ENCODE results near the gene CLEC16A.
"Not testable (repeated sequence)": the region's sequence is repeated elsewhere in the genome, so short reads cannot be mapped to it uniquely, and the experiment has no call there.

CLEC16A gene

GRCh38 chr16:11210260-11210659, 265.9 kb downstream of the CLEC16A start:
- no peak for DNase-seq

- no peak for DNase-seq
These were observed 267.0 kb downstream of the CLEC16A start for GRCh38 chr16:11211061-11211976.

DNA sequence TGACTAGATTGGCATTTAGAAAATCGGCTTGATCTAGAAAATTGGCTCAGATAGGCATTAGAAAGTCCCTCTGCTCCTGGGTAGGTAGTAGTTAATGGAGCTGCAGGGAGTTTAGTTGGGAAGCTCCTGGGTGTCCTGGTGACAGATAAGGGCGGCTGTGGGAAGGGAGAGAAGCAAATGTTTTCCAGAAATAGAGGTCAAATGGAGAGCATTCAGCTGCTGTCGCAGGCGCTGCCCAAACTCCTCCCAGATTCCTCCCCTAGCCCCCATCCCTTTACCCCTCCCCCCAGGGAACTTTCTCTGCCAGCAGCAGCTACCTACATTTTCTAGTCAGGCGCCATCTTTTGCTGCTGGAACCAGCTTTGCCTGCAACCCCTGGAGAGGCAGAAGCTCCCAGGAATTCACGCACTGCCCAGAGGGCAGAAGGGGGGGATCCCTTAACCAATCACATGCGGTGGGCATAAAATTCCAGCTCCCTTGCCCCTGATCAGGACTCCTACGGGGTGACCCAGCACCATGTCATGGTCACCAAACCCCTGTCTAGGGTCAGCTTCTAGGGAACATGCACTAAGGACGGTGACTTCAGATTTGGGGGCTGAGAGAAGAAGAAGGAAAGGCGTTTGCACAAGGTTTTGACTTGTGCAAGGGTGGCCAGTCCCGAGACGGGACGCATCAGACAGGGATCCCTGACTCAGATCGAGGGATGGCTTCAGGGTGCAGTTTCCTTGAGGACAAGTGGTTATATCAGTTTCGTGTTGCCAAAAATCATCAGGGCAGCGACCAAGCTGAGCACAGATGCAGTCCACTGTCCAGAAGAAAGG, 267.8 kb downstream of the CLEC16A start:
- DNase-seq: no peak

DNA sequence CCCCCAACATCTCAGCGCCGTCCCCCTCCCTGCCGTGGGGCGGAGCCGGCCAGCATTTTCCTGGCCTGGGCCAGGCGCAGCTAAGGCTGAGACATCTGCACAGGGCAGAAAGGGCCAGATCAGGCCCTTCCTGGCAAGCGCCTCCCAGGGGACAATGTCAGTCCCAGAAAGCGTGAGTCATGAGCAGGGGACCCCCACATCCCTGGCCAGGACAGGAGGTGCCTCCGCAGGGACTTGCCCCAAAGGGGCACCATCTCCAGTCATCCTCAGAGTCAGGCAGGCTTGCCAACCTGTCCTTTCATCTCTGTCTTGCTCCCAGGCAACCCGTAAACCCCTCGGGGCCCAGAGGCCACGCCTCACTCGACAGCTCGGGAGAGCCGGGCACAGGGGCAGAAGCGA, 268.4 kb downstream of the CLEC16A start:
- no peak for DNase-seq

DNA sequence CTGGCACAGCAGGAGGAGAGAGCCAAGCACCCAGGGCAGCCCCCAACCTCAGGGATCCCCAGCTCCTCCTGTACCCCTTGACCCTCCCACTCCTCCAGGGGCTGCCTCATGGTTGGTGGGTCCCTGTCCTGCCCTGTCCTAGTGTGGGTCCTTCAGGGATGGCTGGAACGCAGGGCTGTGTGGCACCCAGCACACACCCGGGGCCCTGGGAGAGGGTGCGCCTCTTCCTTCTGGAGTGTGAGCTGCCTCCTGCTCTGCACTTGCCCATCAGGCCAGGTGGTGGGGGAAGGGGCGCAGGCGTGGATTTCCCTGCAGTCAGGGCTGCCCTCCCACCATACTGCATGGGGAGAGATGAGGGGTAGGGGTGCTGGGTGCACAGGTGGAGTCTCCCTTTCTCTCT, 269.0 kb downstream of the CLEC16A start:
- DNase-seq: no peak

- DNase-seq: no peak
These were observed 269.4 kb downstream of the CLEC16A start for GRCh38 chr16:11213799-11214198.

- DNase-seq: no peak
These were observed 271.7 kb downstream of the CLEC16A start for GRCh38 chr16:11215935-11216556.

DNA sequence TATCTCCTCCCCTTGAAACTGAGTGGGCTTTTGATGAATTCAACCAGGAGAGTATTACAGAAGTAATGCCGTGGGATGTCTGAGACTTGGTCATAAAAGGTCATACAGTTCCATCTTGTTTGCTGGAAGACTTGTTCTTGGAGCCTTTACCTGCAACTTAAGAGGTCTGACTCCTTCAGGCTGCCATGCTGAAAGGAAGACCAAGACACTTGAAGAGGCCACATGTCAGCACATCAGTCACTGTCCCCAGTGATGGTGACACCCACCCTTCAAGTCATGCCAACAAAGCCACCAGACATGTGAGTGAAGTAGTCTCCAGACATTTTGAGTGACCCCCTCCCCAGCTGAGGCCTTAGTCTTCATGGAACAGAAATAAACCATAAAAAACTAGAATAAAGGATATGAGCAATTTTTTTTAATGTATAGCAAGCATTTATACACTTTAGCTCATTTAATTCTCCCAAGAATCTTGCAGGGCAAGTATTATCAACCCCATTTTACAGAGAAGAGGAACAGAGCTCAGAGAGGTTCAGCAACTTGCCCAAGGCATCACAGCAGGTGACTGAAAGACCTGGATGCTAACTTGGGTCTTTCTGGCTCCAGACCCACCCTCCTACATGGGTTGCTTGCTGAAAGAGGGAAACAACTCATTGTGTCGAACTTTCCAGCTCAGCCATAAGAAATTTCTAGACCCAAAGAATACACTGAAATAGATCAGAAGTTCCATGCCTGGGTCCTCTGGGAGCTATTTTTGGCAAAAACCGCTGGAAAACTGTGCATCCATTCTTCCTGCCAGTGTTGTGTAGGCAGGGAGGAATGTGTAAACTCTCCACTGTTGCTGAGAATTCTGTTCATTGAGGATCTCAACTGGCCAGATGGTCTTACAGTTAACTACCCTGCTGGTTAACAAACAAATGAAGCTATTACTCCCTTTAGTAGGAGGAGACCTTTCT, 273.6 kb downstream of the CLEC16A start:
- no peak for DNase-seq

GRCh38 chr16:11218604-11218962, 274.2 kb downstream of the CLEC16A start:
- DNase-seq: no peak

DNA sequence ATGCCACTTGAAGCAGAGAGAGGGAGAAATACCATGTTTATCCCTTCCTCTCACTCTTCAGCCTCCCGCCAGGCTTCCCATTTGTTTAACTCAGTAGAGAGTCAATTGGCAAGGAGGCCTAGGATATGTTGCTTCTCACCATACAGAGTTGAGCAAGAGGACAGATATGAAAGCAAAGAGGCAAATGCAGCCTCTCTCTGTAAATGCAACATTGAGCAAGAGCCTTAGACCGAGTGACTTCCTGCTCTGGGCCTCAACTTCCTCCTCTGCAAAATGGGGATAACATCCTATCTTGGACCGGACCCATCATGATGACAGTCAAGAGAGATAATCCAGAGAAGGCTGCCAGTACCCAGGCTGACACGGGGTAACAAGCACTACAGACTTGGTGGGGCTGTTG, 274.8 kb downstream of the CLEC16A start:
- no peak for DNase-seq

DNA sequence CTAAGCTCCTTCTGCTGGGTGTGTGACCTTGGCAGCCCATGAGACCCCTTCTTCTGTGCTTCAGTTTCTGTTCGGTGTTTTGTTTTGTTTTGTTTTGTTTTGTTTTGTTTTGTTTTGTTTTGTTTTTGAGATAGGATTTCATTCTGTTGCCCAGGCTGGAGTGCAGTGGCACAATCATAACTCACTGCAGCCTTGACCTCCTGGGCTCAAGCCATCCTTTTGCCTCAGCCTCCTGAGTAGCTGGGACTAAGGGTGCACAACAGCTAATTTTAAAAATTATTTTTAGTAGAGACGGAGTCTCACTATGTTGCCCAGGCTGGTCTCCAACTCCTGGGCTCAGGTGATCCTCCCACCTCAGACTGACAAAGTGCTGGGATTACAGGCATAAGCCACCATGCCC, 276.1 kb downstream of the CLEC16A start:
- not testable (repeated sequence) for DNase-seq

- DNase-seq: peak; percentile 42
These were observed 279.9 kb downstream of the CLEC16A start for GRCh38 chr16:11224096-11224893.

- DNase-seq: peak; percentile 86
These were observed 280.7 kb downstream of the CLEC16A start for GRCh38 chr16:11224894-11225676.

GRCh38 chr16:11225677-11226549, 281.5 kb downstream of the CLEC16A start:
- DNase-seq: no peak

GRCh38 chr16:11229432-11229831, 285.1 kb downstream of the CLEC16A start:
- no peak for DNase-seq

- DNase-seq: no peak
These were observed 285.5 kb downstream of the CLEC16A start for GRCh38 chr16:11229906-11230305.

GRCh38 chr16:11231367-11231970, 287.1 kb downstream of the CLEC16A start:
- no peak for DNase-seq
